GM18505 (cell line): Measurements from ENCODE around the gene RHOH.
"Not testable (repeated sequence)": the region's sequence is repeated elsewhere in the genome, so short reads cannot be mapped to it uniquely, and the experiment has no call there.

Experiments used
- ATAC-seq: cut with Tn5 transposase; IDR thresholded peaks from one replicate; pipeline ENCODE4 v1.9.1; 2021; ENCODE audit not compliant: unreplicated experiment
- POLR2A ChIP-seq: IDR thresholded peaks from 4 replicates; pipeline ENCODE4 v1.6.1; 2011; ENCODE audit warnings: borderline replicate concordance; ENCODE audit not compliant: insufficient read depth, insufficient read length; ENCODE audit errors: extremely low read depth

The RHOH gene

DNA sequence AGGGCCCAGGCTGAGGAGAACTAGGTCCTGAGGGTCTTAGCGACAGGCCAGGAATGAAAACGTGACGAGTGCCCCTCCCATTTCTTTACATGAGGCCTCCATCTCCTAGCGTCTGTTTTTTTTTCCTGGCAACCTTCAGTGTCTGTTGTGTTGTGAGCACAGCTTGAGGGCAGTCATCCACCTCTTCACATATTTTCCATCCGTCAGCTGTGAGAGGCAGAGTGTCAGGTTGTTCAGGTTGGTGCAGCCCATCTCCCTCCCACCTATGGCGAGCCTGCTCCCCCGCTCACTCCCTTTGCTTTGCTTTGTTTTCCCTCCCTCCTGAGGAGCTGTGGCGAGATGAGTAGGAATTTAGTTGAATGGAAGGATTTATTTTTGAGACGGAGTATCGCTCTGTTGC lies 86.6 kb downstream of the RHOH start:
- no peak for ATAC-seq
- TF ChIP-seq POLR2A = no peak

DNA sequence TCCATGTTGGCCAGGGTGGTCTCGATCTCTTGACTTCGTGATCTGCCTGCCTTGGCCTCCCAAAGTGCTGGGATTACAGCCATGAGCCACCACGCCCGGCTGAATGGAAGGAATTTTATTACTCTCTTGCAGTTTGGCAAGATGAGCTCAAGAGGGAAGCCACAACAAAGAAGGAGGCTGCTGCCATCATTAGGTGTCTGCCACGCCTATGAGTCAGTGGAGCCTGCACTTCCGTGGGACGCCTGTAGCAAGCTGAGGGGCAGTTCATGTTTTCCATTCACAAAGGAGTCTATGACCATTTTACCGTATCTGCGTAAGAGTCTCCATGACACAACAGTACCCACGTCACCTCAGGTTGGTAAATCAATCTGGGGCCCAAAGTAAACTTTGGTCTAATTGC lies 87.1 kb downstream of the RHOH start:
- no peak for TF ChIP-seq POLR2A
- no peak for ATAC-seq

DNA sequence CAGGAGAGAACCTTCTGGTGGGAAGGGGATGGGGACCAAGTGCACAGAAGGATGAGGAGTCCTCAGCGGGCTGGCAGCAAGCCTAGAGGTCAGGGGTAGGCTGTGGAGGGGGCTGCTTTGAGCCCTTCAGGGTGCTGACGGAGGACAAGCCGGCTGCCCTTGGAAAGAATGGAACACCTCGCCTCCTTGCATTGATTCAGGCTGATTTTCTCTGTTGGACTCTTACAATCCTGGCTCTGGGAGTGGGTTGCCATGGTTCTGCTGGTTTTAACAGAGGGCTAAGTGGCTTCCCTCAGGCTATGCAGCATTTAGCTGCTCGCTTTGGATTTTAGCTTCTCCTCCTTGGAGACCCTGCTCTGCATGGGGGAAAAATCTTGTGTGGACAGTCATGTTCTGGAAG lies 88.9 kb downstream of the RHOH start:
- no peak for ATAC-seq

DNA sequence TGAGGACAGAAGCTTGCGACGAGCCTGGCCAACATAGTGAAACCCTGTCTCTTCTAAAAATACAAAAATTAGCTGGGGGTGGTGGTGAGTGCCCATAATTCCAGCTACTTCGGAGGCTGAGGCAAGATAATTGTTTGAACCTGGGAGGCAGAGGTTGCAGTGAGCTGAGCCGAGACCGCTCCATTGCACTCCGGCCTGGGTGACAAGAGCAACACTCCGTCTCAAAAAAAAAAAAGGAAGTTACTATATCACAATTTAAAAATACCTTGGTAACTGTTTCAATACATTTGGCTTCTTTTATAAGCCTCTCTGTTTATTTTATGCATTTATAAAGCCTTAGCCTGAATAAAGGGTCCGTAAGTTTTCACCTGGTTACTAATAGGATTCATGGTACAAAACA lies 91.7 kb downstream of the RHOH start:
- TF ChIP-seq POLR2A = no peak
- ATAC-seq = no peak

More for the DNA sequence above, 88.9 kb downstream of the RHOH start:
- no peak for TF ChIP-seq POLR2A

DNA sequence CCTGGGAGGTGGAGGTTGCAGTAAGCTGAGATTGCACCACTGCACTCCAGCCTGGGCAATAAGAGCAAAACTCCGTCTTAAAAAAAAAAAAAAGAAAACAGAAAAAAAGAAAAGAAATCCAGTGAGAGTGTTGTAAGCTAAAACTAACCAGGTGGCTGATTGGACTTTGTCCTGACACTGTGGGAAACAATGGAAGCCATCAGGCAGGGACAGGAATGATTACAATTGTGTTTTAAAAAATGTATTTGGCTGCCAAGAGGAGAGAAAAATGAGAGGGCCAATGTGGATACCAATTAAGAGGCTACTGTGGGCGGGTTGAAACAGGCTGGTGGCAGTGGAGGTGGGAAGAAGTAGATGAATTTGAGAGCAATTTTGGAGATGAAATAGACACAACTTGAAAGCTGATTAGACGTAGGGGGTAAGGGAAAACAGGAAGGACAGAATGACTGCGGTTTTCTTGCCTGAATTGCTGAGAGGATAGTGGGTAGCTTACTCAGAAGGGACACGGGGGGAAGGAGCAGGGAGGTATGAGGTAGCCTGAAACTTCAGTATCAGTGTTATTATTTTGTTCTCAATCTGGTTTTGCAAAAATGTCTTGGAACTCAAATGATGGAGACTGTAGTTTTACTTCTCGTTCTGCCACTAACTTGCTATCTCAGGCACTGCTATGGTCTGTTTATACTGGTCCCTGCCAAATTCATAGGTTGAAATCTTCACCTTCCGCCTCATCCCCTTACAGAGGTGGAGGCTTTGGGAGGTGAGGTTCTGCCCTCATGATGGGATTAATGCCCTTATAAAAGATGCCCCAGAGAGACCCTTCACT lies 92.7 kb downstream of the RHOH start:
- no peak for TF ChIP-seq POLR2A
- no peak for ATAC-seq

DNA sequence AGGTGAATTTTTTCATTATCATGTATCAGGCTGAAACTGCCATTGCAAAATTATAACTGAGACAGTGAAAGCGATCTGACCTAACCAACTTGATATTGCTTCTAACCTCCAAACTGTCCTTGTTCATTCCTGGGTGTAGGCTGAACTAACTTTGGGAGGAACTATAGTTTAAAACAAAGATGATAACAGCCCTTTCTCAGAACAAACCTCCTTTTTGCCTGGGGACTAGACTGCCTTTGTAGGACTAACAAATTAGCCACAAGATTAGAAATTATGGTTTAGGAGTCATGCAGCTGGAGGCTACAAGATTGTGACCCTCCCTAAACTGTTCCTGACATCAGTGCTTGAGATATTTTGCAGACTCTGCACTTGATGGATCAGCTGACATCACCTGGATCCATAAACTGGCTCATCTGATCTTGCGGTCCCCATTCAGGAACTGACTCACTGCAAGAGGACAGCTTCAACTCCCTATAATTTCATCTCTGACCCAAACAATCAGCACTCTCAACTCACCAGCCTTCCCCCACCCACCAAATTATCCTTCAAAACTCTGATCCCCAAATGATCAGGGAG lies 93.9 kb downstream of the RHOH start:
- not testable (repeated sequence) for ATAC-seq

DNA sequence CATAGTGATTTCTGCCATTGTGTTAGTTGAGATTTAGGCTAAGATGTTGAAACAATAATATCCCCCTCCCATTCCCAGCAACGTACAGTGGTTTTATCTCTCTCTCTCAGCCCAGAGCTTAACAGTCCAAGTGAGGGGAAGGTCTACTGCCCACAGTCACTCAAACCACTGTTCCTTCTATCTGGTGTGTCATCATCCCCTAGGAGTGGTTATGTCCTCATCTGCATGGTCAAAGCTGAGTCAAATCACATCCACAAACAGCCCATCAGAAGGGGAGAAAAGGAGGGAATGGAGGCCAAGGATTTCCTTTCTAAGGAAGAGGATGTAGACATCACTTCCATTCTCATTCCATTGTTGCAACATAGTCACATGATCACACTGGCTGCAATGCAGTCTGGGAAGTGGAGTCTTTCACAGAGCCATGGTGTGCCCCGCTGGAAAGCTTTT lies 95.5 kb downstream of the RHOH start:
- TF ChIP-seq POLR2A = no peak
- ATAC-seq = no peak

DNA sequence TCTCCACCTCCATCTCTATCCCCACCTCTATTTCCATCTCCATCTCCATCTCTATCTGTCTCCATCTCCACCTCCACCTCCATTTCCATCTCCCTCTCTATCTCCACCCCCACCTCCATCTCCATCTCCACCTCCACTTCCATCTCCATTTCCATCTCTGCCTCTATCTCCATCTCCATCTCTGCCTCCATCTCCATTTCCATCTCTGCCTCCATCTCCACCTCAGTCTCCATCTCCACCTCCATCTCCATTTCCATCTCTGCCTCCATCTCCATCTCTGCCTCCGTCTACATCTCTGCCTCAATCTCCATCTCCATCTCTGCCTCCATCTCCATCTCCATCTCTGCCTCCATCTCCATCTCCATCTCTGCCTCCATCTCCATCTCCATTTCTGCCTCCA lies 97.5 kb downstream of the RHOH start:
- no peak for TF ChIP-seq POLR2A
- no peak for ATAC-seq

DNA sequence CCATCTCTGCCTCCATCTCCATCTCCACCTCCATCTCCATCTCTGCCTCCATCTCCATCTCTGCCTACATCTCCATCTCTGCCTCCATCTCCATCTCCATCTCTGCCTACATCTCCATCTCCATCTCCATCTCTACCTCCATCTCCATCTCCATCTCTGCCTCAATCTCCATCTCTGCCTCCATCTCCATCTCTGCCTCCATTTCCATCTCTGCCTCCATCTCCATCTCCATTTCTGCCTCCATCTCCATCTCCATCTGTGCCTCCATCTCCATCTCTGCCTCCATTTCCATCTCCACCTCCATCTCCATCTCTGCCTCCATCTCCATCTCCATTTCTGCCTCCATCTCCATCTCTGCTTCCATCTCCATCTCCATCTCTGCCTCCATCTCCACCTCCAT lies 98.2 kb downstream of the RHOH start:
- ATAC-seq = not testable (repeated sequence)

DNA sequence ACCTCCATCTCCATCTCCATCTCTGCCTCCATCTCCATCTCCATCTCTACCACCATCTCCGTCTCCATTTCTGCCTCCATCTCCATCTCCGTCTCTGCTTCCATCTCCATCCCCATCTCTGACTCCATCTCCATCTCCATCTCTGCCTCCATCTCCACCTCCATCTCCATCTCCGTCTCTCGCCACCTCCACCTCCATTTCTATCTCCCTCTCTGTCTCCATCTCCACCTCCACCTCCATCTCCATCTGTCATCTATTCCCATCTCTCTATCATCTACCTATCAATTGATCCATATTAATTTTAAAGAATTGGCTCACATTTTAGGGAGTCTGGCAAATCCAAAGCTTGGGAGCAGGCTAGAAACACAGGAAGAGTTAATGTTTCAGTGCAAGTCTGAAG lies 98.7 kb downstream of the RHOH start:
- TF ChIP-seq POLR2A = no peak
- ATAC-seq = no peak
